ENCODE measurements around the gene AUNIP.
A peak's percentile ranks its signal among the peaks of the same experiment; 100 is the strongest.

The AUNIP gene

GRCh38 chr1:25810341-25811299, 48.6 kb downstream of the AUNIP start:
- TF ChIP-seq CTCF (conservative IDR thresholded peaks at IDR 0.05; ENCODE audit: low read depth, low read length): peak; percentile 92
- peak; percentile 66 for DNase-seq (ENCODE audit: low read depth)
- H3K4me3 ChIP-seq (ENCODE audit: low read depth, low read length): no peak overlapping the region

GRCh38 chr1:25809929-25810328, 49.3 kb downstream of the AUNIP start:
- TF ChIP-seq CTCF (conservative IDR thresholded peaks at IDR 0.05; ENCODE audit: low read depth, low read length): peak; percentile 8
- DNase-seq (ENCODE audit: low read depth): no peak
- H3K4me3 ChIP-seq (ENCODE audit: low read depth, low read length): no peak overlapping the region

- H3K4me3 ChIP-seq (ENCODE audit: low read depth, low read length): no peak overlapping the region
- no peak for TF ChIP-seq CTCF (conservative IDR thresholded peaks at IDR 0.05; ENCODE audit: low read depth, low read length)
- no peak for DNase-seq (ENCODE audit: low read depth)
Measured at GRCh38 chr1:25809283-25809926, 49.9 kb downstream of the AUNIP start.

- no peak overlapping the region for H3K4me3 ChIP-seq (ENCODE audit: low read depth, low read length)
- TF ChIP-seq CTCF (conservative IDR thresholded peaks at IDR 0.05; ENCODE audit: low read depth, low read length): no peak
- DNase-seq (ENCODE audit: low read depth): no peak
Measured at GRCh38 chr1:25808481-25809244, 50.6 kb downstream of the AUNIP start.

GRCh38 chr1:25807480-25808390, 51.5 kb downstream of the AUNIP start:
- no peak for DNase-seq (ENCODE audit: low read depth)
- no peak overlapping the region for H3K4me3 ChIP-seq (ENCODE audit: low read depth, low read length)
- TF ChIP-seq CTCF (conservative IDR thresholded peaks at IDR 0.05; ENCODE audit: low read depth, low read length): no peak

- DNase-seq (ENCODE audit: low read depth): no peak
- TF ChIP-seq CTCF (conservative IDR thresholded peaks at IDR 0.05; ENCODE audit: low read depth, low read length): no peak
- no peak overlapping the region for H3K4me3 ChIP-seq (ENCODE audit: low read depth, low read length)
Measured at GRCh38 chr1:25806418-25806817, 52.8 kb downstream of the AUNIP start.

Measured in choroid plexus epithelial cell (primary cell).